Hair follicular keratinocyte (primary cell): ENCODE results near the gene TSNAX. TPM values are rescaled to one million over a fixed set of nuclear protein-coding genes. Genes with fewer than 3 reads are reported as not detected.

Experiments
- total RNA-seq: library from RNA; depleted of rRNA; stranded (reverse); fragments of >200 nt; gene quantifications from 2 replicates; pipeline ENCODE4 v1.2.3, GENCODE V29; 2015

Gene TSNAX, protein sequence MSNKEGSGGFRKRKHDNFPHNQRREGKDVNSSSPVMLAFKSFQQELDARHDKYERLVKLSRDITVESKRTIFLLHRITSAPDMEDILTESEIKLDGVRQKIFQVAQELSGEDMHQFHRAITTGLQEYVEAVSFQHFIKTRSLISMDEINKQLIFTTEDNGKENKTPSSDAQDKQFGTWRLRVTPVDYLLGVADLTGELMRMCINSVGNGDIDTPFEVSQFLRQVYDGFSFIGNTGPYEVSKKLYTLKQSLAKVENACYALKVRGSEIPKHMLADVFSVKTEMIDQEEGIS
- total RNA-seq, result 15.1 and 15.5 TPM in 2 replicates

DNA sequence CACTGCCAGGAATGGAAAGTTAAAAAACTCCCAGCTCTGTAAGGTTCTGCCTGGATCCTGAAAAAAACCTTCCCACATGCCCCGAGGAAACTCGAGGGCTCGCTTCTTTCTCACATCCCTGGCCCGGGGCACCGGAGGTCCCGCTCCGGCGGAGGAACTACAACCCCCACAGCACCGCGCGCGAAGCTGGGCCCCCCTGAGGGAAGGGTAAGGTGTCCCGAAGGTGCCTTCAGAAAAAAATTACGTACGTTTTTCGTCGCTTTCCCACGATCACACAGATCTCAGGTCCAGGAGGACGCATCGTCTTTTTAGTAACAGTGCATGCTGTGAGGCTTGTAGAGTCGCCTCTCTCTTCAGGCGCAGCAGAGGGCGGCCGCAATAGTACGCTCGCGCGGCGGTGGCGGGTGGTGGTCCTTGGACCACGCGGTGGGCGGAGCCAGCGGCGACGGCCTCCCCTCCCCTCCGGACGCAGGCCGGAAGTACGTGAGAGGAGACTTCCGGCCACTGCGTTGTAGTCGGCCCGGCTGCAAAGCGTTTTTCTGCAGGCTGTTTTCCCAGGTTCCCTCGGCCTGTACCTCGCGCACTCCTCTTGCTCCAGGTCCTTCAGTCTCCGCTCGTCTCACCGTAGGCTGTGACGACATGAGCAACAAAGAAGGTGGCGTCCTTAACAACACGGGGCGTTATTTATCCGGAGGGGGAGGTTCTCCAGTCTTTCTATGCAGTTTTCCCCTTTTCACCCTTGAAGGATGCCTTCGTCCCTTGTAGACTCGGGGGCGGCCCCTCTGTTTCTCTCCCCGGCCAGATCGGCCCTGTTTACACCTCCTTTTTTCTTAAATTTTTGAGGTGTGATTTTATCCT lies at the start of gene TSNAX:
Gene TSNAX, plus strand, starts transcription at position 498 of the 858 bp plus-strand sequence. Its CDS starts 142 bp downstream, at position 640.

Other genes starting within 250 kb of the TSNAX start
- 6.4 and 7.6 TPM in 2 replicates for gene EXOC8, start 190.8 kb upstream of the TSNAX start, total RNA-seq
- gene SPRTN, start 190.4 kb upstream of the TSNAX start, total RNA-seq, result 20.3 and 31.2 TPM in 2 replicates
- gene EGLN1, start 106.4 kb upstream of the TSNAX start, total RNA-seq, result 14.0 and 14.5 TPM in 2 replicates
- gene DISC1, start 98.1 kb downstream of the TSNAX start, total RNA-seq, result 0.47 and 0.53 TPM in 2 replicates